Left ventricle myocardium inferior (tissue), 1 donor: ENCODE results near the gene YPEL1. TPM values are rescaled to one million over a fixed set of nuclear protein-coding genes. Genes with fewer than 3 reads are reported as not detected.
"Not testable (repeated sequence)": the region's sequence is repeated elsewhere in the genome, so short reads cannot be mapped to it uniquely, and the experiment has no call there.

Experiments
- DNase-seq: peaks from one replicate; pipeline ENCODE4 v3.0.0-alpha.2; 2020
- H3K27ac ChIP-seq: fragments of 200-600 bp; replicated peaks from 2 replicates; pipeline ENCODE4 v1.8.0; 2021
- H3K27me3 ChIP-seq: fragments of 200-600 bp; 2 replicates; pipeline ENCODE4 v1.8.0; 2021; ENCODE audit warnings: low read depth
- H3K36me3 ChIP-seq: fragments of 200-600 bp; 2 replicates; pipeline ENCODE4 v1.8.0; 2021
- H3K4me1 ChIP-seq: fragments of 200-600 bp; 2 replicates; pipeline ENCODE4 v1.8.0; 2021
- H3K4me3 ChIP-seq: fragments of 200-600 bp; 2 replicates; pipeline ENCODE4 v1.8.0; 2021; ENCODE audit warnings: mild to moderate bottlenecking, moderate library complexity
- H3K9me3 ChIP-seq: fragments of 200-600 bp; replicated peaks from 2 replicates; pipeline ENCODE4 v1.8.0; 2021
- intact Hi-C: fragments of 100-400 bp; cut with micrococcal nuclease; formaldehyde crosslinking; loops from one replicate; pipeline ENCODE4 v1.11.0; 2022
- total RNA-seq: library from RNA; stranded (reverse); fragmentation: NEBNext Ultra II Directional; extraction: Animal tissue kit (Norgen Biotek cat#: 25700); gene quantifications from one replicate; pipeline ENCODE4 v1.2.1, GENCODE V29; 2021
- TF ChIP-seq, protein P1 (sequence below): fragments of 200-600 bp; IDR thresholded peaks from 2 replicates; pipeline ENCODE4 v1.8.0; 2021; ENCODE audit warnings: antibody characterized with exemption, mild to moderate bottlenecking, borderline replicate concordance
- donor health status: DM: no; HTN: yes; CAD: no; lungs with severe emphysema.

YPEL1 gene
- total RNA-seq, 1 donor from 2014 or later, result 8.3 TPM

GRCh38 chr22:21725956-21726649 lies 9.5 kb downstream of the YPEL1 start:
- H3K4me1 ChIP-seq, result no peaks in the 10 kb centered on the region
- no peak for DNase-seq
- intact Hi-C loops, result no loop called here
- no peak overlapping the region for H3K4me3 ChIP-seq
- H3K9me3 ChIP-seq, result no peaks in the 10 kb centered on the region
- no peak overlapping the region for H3K27ac ChIP-seq
- TF ChIP-seq, protein P1, sequence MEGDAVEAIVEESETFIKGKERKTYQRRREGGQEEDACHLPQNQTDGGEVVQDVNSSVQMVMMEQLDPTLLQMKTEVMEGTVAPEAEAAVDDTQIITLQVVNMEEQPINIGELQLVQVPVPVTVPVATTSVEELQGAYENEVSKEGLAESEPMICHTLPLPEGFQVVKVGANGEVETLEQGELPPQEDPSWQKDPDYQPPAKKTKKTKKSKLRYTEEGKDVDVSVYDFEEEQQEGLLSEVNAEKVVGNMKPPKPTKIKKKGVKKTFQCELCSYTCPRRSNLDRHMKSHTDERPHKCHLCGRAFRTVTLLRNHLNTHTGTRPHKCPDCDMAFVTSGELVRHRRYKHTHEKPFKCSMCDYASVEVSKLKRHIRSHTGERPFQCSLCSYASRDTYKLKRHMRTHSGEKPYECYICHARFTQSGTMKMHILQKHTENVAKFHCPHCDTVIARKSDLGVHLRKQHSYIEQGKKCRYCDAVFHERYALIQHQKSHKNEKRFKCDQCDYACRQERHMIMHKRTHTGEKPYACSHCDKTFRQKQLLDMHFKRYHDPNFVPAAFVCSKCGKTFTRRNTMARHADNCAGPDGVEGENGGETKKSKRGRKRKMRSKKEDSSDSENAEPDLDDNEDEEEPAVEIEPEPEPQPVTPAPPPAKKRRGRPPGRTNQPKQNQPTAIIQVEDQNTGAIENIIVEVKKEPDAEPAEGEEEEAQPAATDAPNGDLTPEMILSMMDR, result no peak
- no peaks in the 10 kb centered on the region for H3K36me3 ChIP-seq
- H3K27me3 ChIP-seq, result no peaks in the 10 kb centered on the region

- H3K27ac ChIP-seq, H3K4me1 ChIP-seq, DNase-seq, H3K9me3 ChIP-seq, H3K27me3 ChIP-seq, intact Hi-C loops, H3K4me3 ChIP-seq, H3K36me3 ChIP-seq: not testable (repeated sequence)
Observed at GRCh38 chr22:21724496-21724895, 11.1 kb downstream of the YPEL1 start.

DNA sequence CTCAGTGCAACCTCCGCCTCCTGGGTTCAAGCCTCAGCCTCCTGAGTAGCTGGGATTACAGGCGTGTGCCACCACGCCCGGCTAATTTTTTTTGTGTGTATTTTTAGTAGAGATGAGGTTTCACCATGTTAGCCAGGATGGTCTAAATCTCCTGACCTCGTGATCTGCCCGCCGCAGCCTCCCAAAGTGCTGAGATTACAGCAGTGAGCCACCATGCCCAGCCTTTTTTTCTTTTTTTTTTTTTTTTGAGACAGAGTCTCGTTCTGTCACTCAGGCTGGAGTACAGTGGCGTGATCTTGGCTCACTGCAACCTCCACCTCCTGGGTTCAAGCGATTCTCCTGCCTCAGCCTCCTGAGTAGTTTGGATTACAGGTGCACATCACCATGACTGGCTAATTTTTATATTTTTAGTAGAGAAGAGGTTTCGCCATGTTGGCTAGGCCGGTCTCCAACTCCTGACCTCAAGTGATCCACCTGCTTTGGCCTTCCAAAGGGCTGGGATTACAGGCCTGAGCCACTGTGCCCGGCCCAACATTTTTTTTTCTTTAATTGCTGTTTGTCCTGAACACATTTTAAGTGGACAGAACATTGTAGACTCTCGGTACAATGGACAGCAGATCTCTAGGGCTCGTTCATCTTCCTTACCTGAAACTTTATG lies 14.3 kb downstream of the YPEL1 start:
- H3K27me3 ChIP-seq, H3K36me3 ChIP-seq, H3K4me3 ChIP-seq, H3K4me1 ChIP-seq, H3K9me3 ChIP-seq, H3K27ac ChIP-seq, intact Hi-C loops, DNase-seq: not testable (repeated sequence)

DNA sequence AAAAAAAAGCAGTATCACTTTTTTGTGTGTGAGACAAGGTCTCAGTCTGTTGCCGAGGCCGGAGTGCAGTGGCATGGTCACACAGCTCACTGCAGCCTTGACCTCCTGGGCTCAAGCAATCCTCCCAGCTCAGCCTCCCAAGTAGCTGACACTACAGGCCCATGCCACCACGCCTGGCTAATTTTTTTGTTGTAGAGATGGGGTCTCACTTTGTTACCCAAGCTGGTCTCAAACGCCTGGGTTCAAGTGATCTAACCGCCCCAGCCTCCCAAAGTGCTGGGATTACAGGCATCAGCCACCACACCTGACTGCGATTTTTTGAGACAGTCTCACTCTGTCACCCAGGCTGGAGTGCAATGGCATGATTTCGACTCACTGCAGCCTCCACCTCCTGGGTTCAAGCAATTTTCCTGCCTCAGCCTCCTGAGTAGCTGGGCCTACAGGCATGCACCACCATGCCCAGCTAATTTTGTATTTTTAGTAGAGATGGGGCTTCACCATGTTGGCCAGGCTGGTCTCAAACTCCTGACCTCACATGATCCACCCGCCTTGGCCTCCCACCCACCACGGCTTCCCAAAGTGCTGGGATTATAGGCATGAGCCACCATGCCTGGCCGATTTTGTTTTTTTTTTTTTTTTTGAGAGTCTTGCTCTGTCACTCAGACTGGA lies 15.3 kb downstream of the YPEL1 start:
- H3K27ac ChIP-seq, H3K36me3 ChIP-seq, intact Hi-C loops, H3K4me3 ChIP-seq, DNase-seq, H3K27me3 ChIP-seq, H3K9me3 ChIP-seq, H3K4me1 ChIP-seq: not testable (repeated sequence)

DNA sequence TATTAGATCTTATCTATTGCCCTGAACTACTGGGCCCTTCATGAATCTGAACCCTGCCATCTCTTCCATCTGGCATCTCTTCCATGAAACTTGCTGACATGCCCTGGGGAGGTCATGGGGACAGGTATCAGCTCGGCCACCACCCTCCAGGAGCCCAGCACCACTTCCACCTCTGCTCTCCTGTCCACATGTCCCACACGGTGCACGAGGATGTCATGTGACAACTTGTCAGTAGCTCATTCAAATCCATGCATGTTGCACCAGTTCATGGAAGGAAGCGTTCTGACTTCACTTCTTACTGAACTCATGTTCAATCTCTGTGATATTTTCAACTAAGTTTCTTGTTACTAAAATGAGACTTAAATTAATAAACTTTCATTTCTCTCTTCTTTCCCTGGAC lies 16.6 kb downstream of the YPEL1 start:
- H3K9me3 ChIP-seq, result no peaks in the 10 kb centered on the region
- H3K27me3 ChIP-seq, result no peaks in the 10 kb centered on the region
- H3K36me3 ChIP-seq, result no peaks in the 10 kb centered on the region
- intact Hi-C loops, result no loop called here
- DNase-seq, result no peak
- H3K4me3 ChIP-seq, result no peak overlapping the region
- no peak overlapping the region for H3K27ac ChIP-seq
- H3K4me1 ChIP-seq, result peaks cover 3% of the 10 kb centered on the region
- TF ChIP-seq, protein P1, result no peak

GRCh38 chr22:21718499-21718898 lies 17.1 kb downstream of the YPEL1 start:
- H3K27me3 ChIP-seq, result no peaks in the 10 kb centered on the region
- H3K4me3 ChIP-seq, result no peak overlapping the region
- intact Hi-C loops, result no loop called here
- H3K9me3 ChIP-seq, result no peaks in the 10 kb centered on the region
- H3K27ac ChIP-seq, result no peak overlapping the region
- DNase-seq, result no peak
- TF ChIP-seq, protein P1, result no peak
- H3K36me3 ChIP-seq, result no peaks in the 10 kb centered on the region
- H3K4me1 ChIP-seq, result peaks cover 8% of the 10 kb centered on the region

- peaks cover 17% of the 10 kb centered on the region for H3K4me1 ChIP-seq
- DNase-seq, H3K9me3 ChIP-seq, H3K4me3 ChIP-seq, H3K36me3 ChIP-seq, intact Hi-C loops, H3K27ac ChIP-seq, H3K27me3 ChIP-seq: not testable (repeated sequence)
Observed at GRCh38 chr22:21716395-21717122, 19.0 kb downstream of the YPEL1 start.
